Adrenal gland (tissue), 12 donors: Measurements from ENCODE around the gene RPIA. TPM values are rescaled to one million over a fixed set of nuclear protein-coding genes. Genes with fewer than 3 reads are reported as not detected.
A peak's percentile ranks its signal among the peaks of the same experiment; 100 is the strongest.

ENCODE experiments used
- DNase-seq, 7 donors: peaks; one replicate each; pipeline ENCODE4 v3.0.0-alpha.2; 2019 to 2020
- H3K27ac ChIP-seq, 5 donors: fragments of 200-600 bp; sonication (generic) in 4 of 5; 1 replicate in 3 of 5; 2 replicates in 2 of 5; pipeline versions ENCODE4 v1.5.1 to v1.8.0; 2016 to 2020; ENCODE audit warnings: mild to moderate bottlenecking in 1 of 5
- H3K27me3 ChIP-seq: fragments of 200-600 bp; 2 replicates; pipeline ENCODE4 v1.8.0; 2021
- H3K36me3 ChIP-seq, 2 donors: fragments of 200-600 bp; replicated peaks in 1 of 2; 1 replicate in 1 of 2; 2 replicates in 1 of 2; pipeline versions ENCODE4 v1.5.1 to v1.8.0; 2018 to 2022
- H3K4me1 ChIP-seq, 2 donors: fragments of 200-600 bp; replicated peaks in 1 of 2; 1 replicate in 1 of 2; 2 replicates in 1 of 2; pipeline versions ENCODE4 v1.5.1 to v1.8.0; 2018 to 2021
- H3K4me3 ChIP-seq, 4 donors: fragments of 200-600 bp; sonication (generic) in 3 of 4; one replicate each; pipeline ENCODE4 v1.5.1; 2016 to 2018
- H3K9me3 ChIP-seq, 3 donors: fragments of 200-600 bp; sonication (generic) in 1 of 3; replicated peaks in 1 of 3; 1 replicate in 2 of 3; 2 replicates in 1 of 3; pipeline versions ENCODE4 v1.5.1 to v1.8.0; 2016 to 2021
- CTCF ChIP-seq, 6 experiments: fragments of 450-650 bp in 4 of 6; fragments of 200-600 bp in 2 of 6; sonication (generic) in 1 of 6; IDR thresholded peaks; 1 replicate in 5 of 6; 2 replicates in 1 of 6; pipeline versions ENCODE4 v1.5.1 to v1.8.0; 2016 to 2021; ENCODE audit warnings: antibody characterized with exemption in 6 of 6, mild to moderate bottlenecking in 2 of 6, moderate library complexity in 1 of 6
- POLR2A ChIP-seq, 2 donors: fragments of 450-650 bp; IDR thresholded peaks; one replicate each; pipeline ENCODE4 v1.6.1; 2017; ENCODE audit warnings: antibody characterized with exemption in 2 of 2, mild to moderate bottlenecking in 2 of 2, moderate library complexity in 1 of 2
- WGBS, 4 donors: extraction: QIAGEN DNeasy Blood & Tissue Kit in 2 of 4; methylation state at CpG; one replicate each; pipeline versions ENCODE4 v1.1.5 to v1.1.7; 2013 to 2017; 5-methylcytosine and 5-hydroxymethylcytosine counted together
- intact Hi-C, 2 donors: fragments of 100-400 bp; cut with DNase I; formaldehyde crosslinking; loops; one replicate each; pipeline versions ENCODE4 v1.14.1 to v1.15.0; 2022 to 2023
- polyA plus RNA-seq, 3 donors: library from polyadenylated mRNA; stranded (reverse); fragments of 200-250 nt in 2 of 3; fragments of 350-450 nt in 1 of 3; fragmentation: Illumina TruSeq in 1 of 3; extraction: RNeasy Lipid Tissue Mini Kit (QIAGEN cat#74804) in 1 of 3; gene quantifications; one replicate each; pipeline ENCODE4 v1.2.3, GENCODE V29; 2013 to 2014
- total RNA-seq, 9 donors: library from RNA; depleted of rRNA in 4 of 9; stranded (reverse); fragments of >200 nt in 4 of 9; fragments of 120-200 nt in 1 of 9; fragmentation: NEBNext Ultra II Directional in 1 of 9; extraction: Animal tissue kit (Norgen Biotek cat#: 25700) in 1 of 9; gene quantifications; one replicate each; pipeline versions ENCODE4 v1.1.0 to v1.2.4, GENCODE V29; 2013 to 2023
- donor health status: healthy with polysubstance abuse.
- donor health status: Bipolar disorder and iron deficiency.
- donor health status: DM: yes; HTN: yes; CAD: no.
- donor health status: DM: no; HTN: no; CAD: no.
- donor health status: DM: no; HTN: no; CAD: no.
- donor health status: DM: yes; HTN: yes; CAD: no.

Gene RPIA
- total and polyA plus RNA-seq, 12 donors, result 1.9 to 16.9 (median 11.3) TPM

- Histone ChIP-seq H3K27ac (no peak overlapping the region), H3K4me1 (peaks cover 0 to 22% of the 10 kb centered on the region in 2 donors), H3K4me3 (no peak overlapping the region), H3K36me3 (peaks cover 0 to 8% of the 10 kb centered on the region in 2 donors), H3K27me3 (no peaks in the 10 kb centered on the region), H3K9me3 (no peaks in the 10 kb centered on the region)
- intact Hi-C loops, result no loop called here
- TF ChIP-seq POLR2A (IDR thresholded peaks at IDR 0.05) (no peak), CTCF (IDR thresholded peaks at IDR 0.05) (no peak)
- DNase-seq, result no peak
- WGBS, 4 donors, result 84 to 98% (median 91%) methylated on average over 4 of the region's 4 CpGs
Measured at GRCh38 chr2:88735133-88735532, 43.7 kb downstream of the RPIA start.

GRCh38 chr2:88735853-88736252, 44.4 kb downstream of the RPIA start:
- no peaks in the 10 kb centered on the region for H3K9me3 ChIP-seq
- 57 to 85% (median 74%) methylated on average over 2 to 6 of the region's 6 CpGs for WGBS, 4 donors
- H3K4me1 ChIP-seq, result peaks cover 0 to 22% of the 10 kb centered on the region in 2 donors
- H3K4me3 ChIP-seq, result no peak overlapping the region
- peak in 3 of 7 donors; percentile 15 to 28 (median 25) for DNase-seq
- no peaks in the 10 kb centered on the region for H3K27me3 ChIP-seq
- no peak for TF ChIP-seq CTCF (IDR thresholded peaks at IDR 0.05)
- TF ChIP-seq POLR2A (IDR thresholded peaks at IDR 0.05), result no peak
- intact Hi-C loops, result no loop called here
- no peak overlapping the region for H3K27ac ChIP-seq
- H3K36me3 ChIP-seq, result peaks cover 0 to 8% of the 10 kb centered on the region in 2 donors

GRCh38 chr2:88736437-88736836, 45.0 kb downstream of the RPIA start:
- Histone ChIP-seq H3K4me3 (no peak overlapping the region), H3K36me3 (peaks cover 0 to 8% of the 10 kb centered on the region in 2 donors), H3K9me3 (no peaks in the 10 kb centered on the region), H3K4me1 (peaks cover 0 to 22% of the 10 kb centered on the region in 2 donors), H3K27me3 (no peaks in the 10 kb centered on the region), H3K27ac (peak overlapping the region in 2 of 5 donors; percentile 48 to 59)
- DNase-seq, result peak in 3 of 7 donors; percentile 19 to 28 (median 25)
- intact Hi-C loops, result no loop called here
- WGBS, 4 donors, result 61 to 73% (median 67%) methylated on average over 8 of the region's 8 CpGs
- TF ChIP-seq POLR2A (IDR thresholded peaks at IDR 0.05), result no peak
- TF ChIP-seq CTCF (IDR thresholded peaks at IDR 0.05), result no peak

GRCh38 chr2:88737385-88737784, 45.9 kb downstream of the RPIA start:
- no peaks in the 10 kb centered on the region for H3K9me3 ChIP-seq
- intact Hi-C loops, result no loop called here
- whole genome bisulfite sequencing, 4 donors, result 17 to 29% (median 21%) methylated on average over 4 of the region's 4 CpGs
- H3K4me3 ChIP-seq, result no peak overlapping the region
- H3K36me3 ChIP-seq, result peaks cover 0 to 8% of the 10 kb centered on the region in 2 donors
- no peaks in the 10 kb centered on the region for H3K27me3 ChIP-seq
- H3K27ac ChIP-seq, result peak overlapping the region in 4 of 5 donors; percentile 9 to 59 (median 53)
- DNase-seq, result peak in 1 of 7 donors; percentile 23
- TF ChIP-seq POLR2A (IDR thresholded peaks at IDR 0.05) (no peak), CTCF (IDR thresholded peaks at IDR 0.05) (peak in 1 of 6 experiments; percentile 11)
- H3K4me1 ChIP-seq, result peaks cover 0 to 22% of the 10 kb centered on the region in 2 donors
